Erythroblast (primary cell): Measurements from ENCODE around the gene TMEM238.

Source experiments
- GATA1 ChIP-seq: IDR thresholded peaks from 2 replicates; pipeline ENCODE4 v1.6.1; 2011; ENCODE audit warnings: low read depth, mild to moderate bottlenecking, control low read depth, low read length, moderate library complexity
- POLR2A ChIP-seq: IDR thresholded peaks from 2 replicates; pipeline ENCODE4 v1.6.1; 2011; ENCODE audit warnings: mild to moderate bottlenecking, low read length

GRCh38 chr19:55402509-55402908, 18.4 kb upstream of the TMEM238 start:
- no peak for TF ChIP-seq POLR2A
- no peak for TF ChIP-seq GATA1
